Esophagus (tissue), 2 donors: ENCODE data around the gene EDAR. TPM values are rescaled to one million over a fixed set of nuclear protein-coding genes. Genes with fewer than 3 reads are reported as not detected.

Source experiments
- H3K27ac ChIP-seq, 2 donors: one replicate each; pipeline ENCODE4 v1.5.1; 2013; ENCODE audit warnings: low read depth in 2 of 2, mild to moderate bottlenecking in 2 of 2, inconsistent platforms in 1 of 2, low read length in 1 of 2, moderate library complexity in 1 of 2
- H3K27me3 ChIP-seq, 2 donors: one replicate each; pipeline ENCODE4 v1.6.1; 2013; ENCODE audit warnings: low read length in 2 of 2, control low read depth in 1 of 2, mild to moderate bottlenecking in 1 of 2; ENCODE audit not compliant: insufficient read depth in 2 of 2, control insufficient read depth in 1 of 2
- H3K36me3 ChIP-seq, 2 donors: one replicate each; pipeline ENCODE4 v1.6.1; 2013; ENCODE audit warnings: low read length in 1 of 2; ENCODE audit not compliant: control insufficient read depth in 2 of 2, insufficient read depth in 2 of 2
- H3K4me1 ChIP-seq, 2 donors: one replicate each; pipeline ENCODE4 v1.6.1; 2013; ENCODE audit warnings: low read length in 1 of 2; ENCODE audit not compliant: control insufficient read depth in 2 of 2, insufficient read depth in 2 of 2
- H3K4me3 ChIP-seq, 2 donors: one replicate each; pipeline ENCODE4 v1.5.1; 2013; ENCODE audit warnings: low read length in 2 of 2, mild to moderate bottlenecking in 2 of 2, low read depth in 1 of 2, moderate library complexity in 1 of 2
- H3K9me3 ChIP-seq, 2 donors: one replicate each; pipeline ENCODE4 v1.6.1; 2013; ENCODE audit warnings: mild to moderate bottlenecking in 2 of 2, low read depth in 1 of 2, low read length in 1 of 2, moderate library complexity in 1 of 2; ENCODE audit not compliant: control insufficient read depth in 2 of 2, insufficient read depth in 1 of 2
- WGBS, 2 donors: extraction: QIAGEN DNeasy Blood & Tissue Kit; methylation state at CpG; one replicate each; pipeline ENCODE4 v1.1.7; 2013; 5-methylcytosine and 5-hydroxymethylcytosine counted together
- polyA plus RNA-seq, 2 donors: library from polyadenylated mRNA; stranded (reverse); fragments of 200-250 nt; gene quantifications; one replicate each; pipeline ENCODE4 v1.2.3, GENCODE V29; 2013
- donor health status: healthy with polysubstance abuse.
- donor health status: Bipolar disorder and iron deficiency.

The EDAR gene
- polyA plus RNA-seq, 2 donors, result 1.3 to 2.3 TPM

GRCh38 chr2:108893277-108893676 lies 95.7 kb downstream of the EDAR start:
- Histone ChIP-seq H3K4me1 (no peaks in the 10 kb centered on the region), H3K27ac (no peak overlapping the region), H3K4me3 (no peak overlapping the region), H3K9me3 (peaks cover 0 to 12% of the 10 kb centered on the region in 2 donors), H3K27me3 (no peaks in the 10 kb centered on the region), H3K36me3 (peaks cover 0 to 13% of the 10 kb centered on the region in 2 donors)
- WGBS, 2 donors, result 77 to 85% methylated on average over 1 of the region's 1 CpG

GRCh38 chr2:108889907-108890306 lies 99.1 kb downstream of the EDAR start:
- Histone ChIP-seq H3K27me3 (no peaks in the 10 kb centered on the region), H3K27ac (no peak overlapping the region), H3K4me1 (no peaks in the 10 kb centered on the region), H3K4me3 (no peak overlapping the region), H3K9me3 (peaks cover 0 to 10% of the 10 kb centered on the region in 2 donors), H3K36me3 (peaks cover 0 to 2% of the 10 kb centered on the region in 2 donors)
- 98% methylated on average over 1 of the region's 1 CpG for WGBS, 2 donors

- peaks cover 0 to 2% of the 10 kb centered on the region in 2 donors for H3K9me3 ChIP-seq
- no peak overlapping the region for H3K27ac ChIP-seq
- H3K36me3 ChIP-seq, result no peaks in the 10 kb centered on the region
- WGBS, 2 donors, result 35 to 50% methylated on average over 6 of the region's 6 CpGs
- no peaks in the 10 kb centered on the region for H3K4me1 ChIP-seq
- H3K4me3 ChIP-seq, result no peak overlapping the region
- H3K27me3 ChIP-seq, result no peaks in the 10 kb centered on the region
Measured at GRCh38 chr2:108884619-108885018, 104.4 kb downstream of the EDAR start.

GRCh38 chr2:108878276-108878675 lies 110.7 kb downstream of the EDAR start:
- Histone ChIP-seq H3K9me3 (peaks cover 0 to 2% of the 10 kb centered on the region in 2 donors), H3K27ac (no peak overlapping the region), H3K27me3 (no peaks in the 10 kb centered on the region), H3K4me1 (no peaks in the 10 kb centered on the region), H3K4me3 (no peak overlapping the region), H3K36me3 (no peaks in the 10 kb centered on the region)
- 51 to 67% methylated on average over 2 of the region's 2 CpGs for WGBS, 2 donors

GRCh38 chr2:108877506-108877905 lies 111.5 kb downstream of the EDAR start:
- no peaks in the 10 kb centered on the region for H3K4me1 ChIP-seq
- no peak overlapping the region for H3K4me3 ChIP-seq
- 95 to 100% methylated on average over 2 of the region's 2 CpGs for WGBS, 2 donors
- no peaks in the 10 kb centered on the region for H3K36me3 ChIP-seq
- H3K27me3 ChIP-seq, result no peaks in the 10 kb centered on the region
- H3K9me3 ChIP-seq, result peaks cover 0 to 2% of the 10 kb centered on the region in 2 donors
- H3K27ac ChIP-seq, result no peak overlapping the region

GRCh38 chr2:108870069-108870644 lies 118.9 kb downstream of the EDAR start:
- H3K27ac ChIP-seq, result no peak overlapping the region
- H3K4me1 ChIP-seq, result peaks cover 0 to 3% of the 10 kb centered on the region in 2 donors
- WGBS, 2 donors, result 97 to 99% methylated on average over 5 of the region's 5 CpGs
- H3K9me3 ChIP-seq, result peaks cover 0 to 2% of the 10 kb centered on the region in 2 donors
- no peaks in the 10 kb centered on the region for H3K27me3 ChIP-seq
- H3K36me3 ChIP-seq, result peaks cover 0 to 3% of the 10 kb centered on the region in 2 donors
- H3K4me3 ChIP-seq, result no peak overlapping the region

- H3K9me3 ChIP-seq, result peaks cover 0 to 2% of the 10 kb centered on the region in 2 donors
- no peaks in the 10 kb centered on the region for H3K27me3 ChIP-seq
- WGBS, 2 donors, result 74 to 84% methylated on average over 3 of the region's 3 CpGs
- no peak overlapping the region for H3K4me3 ChIP-seq
- peaks cover 0 to 3% of the 10 kb centered on the region in 2 donors for H3K4me1 ChIP-seq
- H3K36me3 ChIP-seq, result peaks cover 0 to 3% of the 10 kb centered on the region in 2 donors
- no peak overlapping the region for H3K27ac ChIP-seq
Measured at GRCh38 chr2:108869542-108869941, 119.5 kb downstream of the EDAR start.

- Histone ChIP-seq H3K9me3 (peaks cover 0 to 2% of the 10 kb centered on the region in 2 donors), H3K27ac (no peak overlapping the region), H3K36me3 (peaks cover 0 to 3% of the 10 kb centered on the region in 2 donors), H3K27me3 (no peaks in the 10 kb centered on the region), H3K4me1 (peaks cover 0 to 3% of the 10 kb centered on the region in 2 donors), H3K4me3 (no peak overlapping the region)
- 90 to 93% methylated on average over 1 of the region's 1 CpG for WGBS, 2 donors
Measured at GRCh38 chr2:108868911-108869310, 120.1 kb downstream of the EDAR start.

- H3K4me3 ChIP-seq, result no peak overlapping the region
- no peaks in the 10 kb centered on the region for H3K27me3 ChIP-seq
- peaks cover 0 to 3% of the 10 kb centered on the region in 2 donors for H3K4me1 ChIP-seq
- H3K9me3 ChIP-seq, result peaks cover 0 to 2% of the 10 kb centered on the region in 2 donors
- H3K27ac ChIP-seq, result no peak overlapping the region
- peaks cover 0 to 3% of the 10 kb centered on the region in 2 donors for H3K36me3 ChIP-seq
Measured at GRCh38 chr2:108866041-108866440, 123.0 kb downstream of the EDAR start.

- 91 to 93% methylated on average over 3 of the region's 3 CpGs for WGBS, 2 donors
- H3K36me3 ChIP-seq, result no peaks in the 10 kb centered on the region
- H3K27me3 ChIP-seq, result no peaks in the 10 kb centered on the region
- no peak overlapping the region for H3K27ac ChIP-seq
- no peaks in the 10 kb centered on the region for H3K4me1 ChIP-seq
- no peak overlapping the region for H3K4me3 ChIP-seq
- no peaks in the 10 kb centered on the region for H3K9me3 ChIP-seq
Measured at GRCh38 chr2:108858894-108859293, 130.1 kb downstream of the EDAR start.
